K562 (cell line): ENCODE measurements around the gene MKNK1. TPM values are rescaled to one million over a fixed set of nuclear protein-coding genes. Genes with fewer than 3 reads are reported as not detected.
A peak's percentile ranks its signal among the peaks of the same experiment; 100 is the strongest.

Experiments
- ATAC-seq: fragments of 200-7000 bp; cut with Tn5 transposase; 3 replicates; pipeline ENCODE4 v1.9.1; 2020; ENCODE audit warnings: moderate library complexity
- BruUV-seq: library from RNA; stranded (reverse); fragments of 400-500 nt; replicated peaks from 2 replicates; lab custom pipeline; 2021; lab: Mats Ljungman, UMichigan
- CTCF ChIA-PET: fragments of 300-600 bp; formaldehyde crosslinking; extraction: SDS; loops from one replicate; lab custom pipeline; 2021; ENCODE audit warnings: low intra/inter-chr PET ratio; lab: Yijun Ruan, JAX
- POLR2A ChIA-PET: fragments of 300-600, 350-650 bp; sonication (Branson Sonifier 250); formaldehyde crosslinking; extraction: SDS; loops from one replicate; lab custom pipeline; 2021; ENCODE audit warnings: antibody characterized with exemption, inconsistent platforms; lab: Yijun Ruan, JAX
- DNase-seq, 4 experiments: peaks; one replicate each; pipeline versions ENCODE4 v3.0.0 to v3.0.0-alpha.2; 2011 to 2018; ENCODE audit warnings: low spot score in 3 of 4, mixed read lengths in 3 of 4; ENCODE audit errors: extremely low read depth in 1 of 4
- FAIRE-seq: peaks from 2 replicates; lab custom pipeline; 2011; peaks lifted over from hg19 to GRCh38; lab: Jason Lieb, UNC
- H2AFZ ChIP-seq: 2 replicates; pipeline ENCODE4 v1.6.0; 2011; ENCODE audit warnings: low read depth, low read length, control low read depth, inconsistent platforms
- H3K27ac ChIP-seq: fragments of 200-600 bp; 3 replicates; pipeline ENCODE4 v1.8.0; 2011; ENCODE audit warnings: low read depth, mild to moderate bottlenecking, control low read depth, inconsistent platforms, low read length, moderate library complexity, mixed read lengths; ENCODE audit errors: extremely low read depth
- H3K27me3 ChIP-seq, 2 experiments: fragments of 300-600 bp in 1 of 2; 2 replicates in 1 of 2; 3 replicates in 1 of 2; pipeline versions ENCODE4 v1.6.0 to v1.8.0; 2011; ENCODE audit warnings: inconsistent platforms in 2 of 2, low read length in 2 of 2, mild to moderate bottlenecking in 1 of 2, mixed read lengths in 1 of 2, moderate library complexity in 1 of 2; ENCODE audit not compliant: control insufficient read depth in 2 of 2, insufficient read depth in 2 of 2
- H3K36me3 ChIP-seq: fragments of 300-600 bp; 3 replicates; pipeline ENCODE4 v1.8.0; 2011; ENCODE audit warnings: mild to moderate bottlenecking, low read length, inconsistent platforms; ENCODE audit not compliant: control insufficient read depth, insufficient read depth
- H3K4me1 ChIP-seq, 2 experiments: fragments of 200-600 bp in 1 of 2; replicated peaks in 1 of 2; 2 replicates in 1 of 2; 3 replicates in 1 of 2; pipeline versions ENCODE4 v1.5.1 to v1.8.0; 2011; ENCODE audit warnings: inconsistent platforms in 2 of 2, low read length in 2 of 2, mild to moderate bottlenecking in 1 of 2, mixed read lengths in 1 of 2, moderate library complexity in 1 of 2; ENCODE audit not compliant: control insufficient read depth in 2 of 2, insufficient read depth in 2 of 2
- H3K4me2 ChIP-seq: 2 replicates; pipeline ENCODE4 v1.6.1; 2011; ENCODE audit warnings: low read length, control low read depth, inconsistent platforms, mixed read lengths; ENCODE audit not compliant: insufficient read depth
- H3K4me3 ChIP-seq: fragments of 200-600 bp; sonication (generic), shearing (Covaris generic); 2 replicates; pipeline ENCODE4 v1.5.1; 2016; ENCODE audit warnings: control low read depth, inconsistent platforms
- H3K79me2 ChIP-seq: fragments of 200-600 bp; 3 replicates; pipeline ENCODE4 v1.8.0; 2011; ENCODE audit warnings: low read length, inconsistent platforms; ENCODE audit not compliant: control insufficient read depth, insufficient read depth
- H3K9ac ChIP-seq, 2 experiments: 2 replicates each; pipeline versions ENCODE4 v1.6.0 to v1.6.1; 2011; ENCODE audit warnings: low read depth in 2 of 2, low read length in 2 of 2, control low read depth in 1 of 2, inconsistent platforms in 1 of 2, mild to moderate bottlenecking in 1 of 2, mixed read lengths in 1 of 2; ENCODE audit not compliant: insufficient read depth in 1 of 2
- H3K9me1 ChIP-seq: one replicate; pipeline ENCODE4 v1.6.0; 2011; ENCODE audit warnings: inconsistent platforms, mild to moderate bottlenecking, low read length, moderate library complexity; ENCODE audit not compliant: control insufficient read depth, insufficient read depth
- H3K9me3 ChIP-seq: replicated peaks from 2 replicates; pipeline ENCODE4 v1.5.1; 2011; ENCODE audit warnings: low read depth, low read length, inconsistent platforms; ENCODE audit not compliant: control insufficient read depth, insufficient read depth
- H4K20me1 ChIP-seq: replicated peaks from 2 replicates; pipeline ENCODE4 v1.6.1; 2011; ENCODE audit warnings: low read length, inconsistent platforms, mixed read lengths; ENCODE audit not compliant: control insufficient read depth, insufficient read depth
- ARID1B ChIP-seq: fragments of 450-650 bp; IDR thresholded peaks from 2 replicates; pipeline ENCODE4 v1.6.1; 2016; ENCODE audit warnings: antibody characterized with exemption, mild to moderate bottlenecking, inconsistent platforms
- ATF7 ChIP-seq: fragments of 450-650 bp; IDR thresholded peaks from 2 replicates; pipeline ENCODE4 v1.7.1; 2014; ENCODE audit warnings: mild to moderate bottlenecking, moderate library complexity
- DIDO1 ChIP-seq: fragments of 450-650 bp; IDR thresholded peaks from 2 replicates; pipeline ENCODE4 v1.6.1; 2016; ENCODE audit warnings: low read depth, missing biosample characterization, missing genetic modification characterization
- ESRRA ChIP-seq: fragments of 450-650 bp; IDR thresholded peaks from 2 replicates; pipeline ENCODE4 v1.6.1; 2014; ENCODE audit warnings: low read depth, mild to moderate bottlenecking, moderate library complexity, borderline replicate concordance
- KLF16 ChIP-seq: IDR thresholded peaks from 2 replicates; pipeline ENCODE4 v1.6.1; 2016; ENCODE audit warnings: antibody characterized with exemption
- NCOR1 ChIP-seq: fragments of 450-650 bp; IDR thresholded peaks from 2 replicates; pipeline ENCODE4 v1.6.1; 2016; ENCODE audit warnings: mild to moderate bottlenecking, moderate library complexity
- RAD21 ChIP-seq, 2 experiments: fragments of 250-450 bp in 1 of 2; fragments of 450-650 bp in 1 of 2; sonication (Bioruptor Pico) in 1 of 2; formaldehyde crosslinking in 1 of 2; IDR thresholded peaks in 1 of 2; conservative IDR thresholded peaks in 1 of 2; 2 replicates each; pipeline versions ENCODE4 v1.4.0 to v1.8.0; 2020 to 2022; ENCODE audit warnings: mild to moderate bottlenecking in 2 of 2, moderate library complexity in 1 of 2
- SMAD4 ChIP-seq: fragments of 250-450 bp; sonication (Bioruptor Pico); conservative IDR thresholded peaks from 2 replicates; pipeline ENCODE4 v1.8.0; 2021; ENCODE audit warnings: inconsistent platforms, mild to moderate bottlenecking, moderate library complexity
- ZEB2 ChIP-seq: fragments of 450-650 bp; IDR thresholded peaks from 2 replicates; pipeline ENCODE4 v1.6.1; 2016
- WGBS: fragments of 100-300 bp; shearing (Covaris generic); methylation state at CpG from one replicate; pipeline ENCODE4 v1.1.6; 2016; ENCODE audit warnings: low coverage, mixed read lengths; ENCODE audit not compliant: insufficient coverage; ENCODE audit errors: missing lambda C conversion rate; 5-methylcytosine and 5-hydroxymethylcytosine counted together
- in situ Hi-C: fragments of 300-500 bp; cut with MboI; formaldehyde crosslinking; loops from 4 replicates; pipeline ENCODE4 v1.15.0; 2018; ENCODE audit warnings: inconsistent platforms, mixed read lengths
- intact Hi-C: fragments of 100-400 bp; cut with micrococcal nuclease; formaldehyde crosslinking; loops from 2 replicates; pipeline ENCODE4 v1.14.2; 2022
- polyA plus RNA-seq, 8 experiments: library from polyadenylated mRNA; depleted of rRNA in 4 of 8; stranded (reverse) in 5 of 8; unstranded in 3 of 8; fragments of >200 nt; fragmentation: Nextera tagmentation in 2 of 8; fragmentation: Illumina TruSeq in 1 of 8; extraction: Ambion mirVana in 2 of 8; extraction: Trizol in 1 of 8; gene quantifications; 2 replicates each; pipeline versions ENCODE4 v1.2.1 to v1.2.3, GENCODE V29; 2011 to 2014; ENCODE audit warnings: inconsistent platforms in 1 of 8, missing spikeins in 1 of 8
- total RNA-seq, 7 experiments: library from RNA; depleted of rRNA in 6 of 7; stranded (reverse); fragments of >200 nt in 6 of 7; fragmentation: Illumina TruSeq in 2 of 7; extraction: Trizol in 2 of 7; gene quantifications; 2 replicates each; pipeline versions ENCODE4 v1.2.1 to v1.2.3, GENCODE V29; 2011 to 2021; ENCODE audit warnings: low replicate concordance in 1 of 7

Gene MKNK1
- total and polyA plus RNA-seq, 9 of the 15 experiments (the other 6 are each of a cell fraction or from before 2014, with no cell fraction given): 27.7 to 51.3 (median 43.7) TPM

GRCh38 chr1:46547481-46548383, 56.3 kb downstream of the MKNK1 start:
- Histone ChIP-seq H3K27me3 (peaks cover 12 to 26% of the 10 kb centered on the region in 2 experiments; a peak in 3 of 5 replicates), H3K4me3 (no peak overlapping the region), H3K9me3 (no peaks in the 10 kb centered on the region), H3K36me3 (no peaks in the 10 kb centered on the region), H3K9ac (peak overlapping the region in 1 of 2 experiments; percentile 56; a peak in 2 of 4 replicates), H3K79me2 (no peaks in the 10 kb centered on the region), H3K27ac (no peak overlapping the region), H3K4me2 (peak overlapping the region; percentile 19; the same call in 1 of the 2 replicates), H4K20me1 (no peaks in the 10 kb centered on the region), H3K9me1 (no peaks in the 10 kb centered on the region), H2AFZ (peak overlapping the region; percentile 63), H3K4me1 (peaks cover 33 to 60% of the 10 kb centered on the region in 2 experiments)
- DNase-seq (peak; percentile 48 to 84 (median 52)), FAIRE-seq (peak; percentile 86), ATAC-seq (peak; percentile 63)
- 42% methylated on average over 22 of the region's 22 CpGs for WGBS
- intact Hi-C loops (loop anchor here (1.0 kb wide), 2 partner anchors 12 to 105 kb away; a partner anchor contains a TSS), in situ Hi-C loops (loop anchor here (5.0 kb wide), 1 partner anchor 180 kb away; no protein-coding TSS in a partner anchor)
- ChIA-PET CTCF (interaction anchor here (0.6 to 2.4 kb wide), 6 partner anchors 15 to 142 kb away, joined by 3 to 12 read pairs (median 6); no protein-coding TSS in a partner anchor), POLR2A (interaction anchor here (0.6 to 0.8 kb wide), 4 partner anchors 61 to 435 kb away, joined by 3 to 5 read pairs (median 3); no protein-coding TSS in a partner anchor)
- no TSS peak for BruUV-seq
- TF ChIP-seq SMAD4 (CRISPR knock-in tag): 0 out of 2 replicates have a peak, but pooled peaks have one; percentile 30
- TF ChIP-seq ESRRA: 0 out of 2 replicates have a peak, but pooled peaks have one; percentile 28
- no peak for TF ChIP-seq DIDO1
- no peak for TF ChIP-seq ARID1B
- TF ChIP-seq RAD21 (CRISPR knock-in tag; conservative IDR thresholded peaks at IDR 0.05 in 1 of 2, IDR thresholded peaks at IDR 0.05 in 1 of 2): peak; percentile 58 to 84
- TF ChIP-seq NCOR1: no peak
- TF ChIP-seq ZEB2: no peak
- 0 out of 2 replicates have a peak, but pooled peaks have one; percentile 9 for TF ChIP-seq KLF16
- peak; percentile 46; the same call in 1 of the 2 replicates for TF ChIP-seq ATF7
